HG02885 (cell line): ENCODE results near the gene CHERP.
"Not testable (repeated sequence)": the region's sequence is repeated elsewhere in the genome, so short reads cannot be mapped to it uniquely, and the experiment has no call there.

Source experiments
- ATAC-seq: cut with Tn5 transposase; IDR thresholded peaks from one replicate; pipeline ENCODE4 v1.9.1; 2021; ENCODE audit warnings: mild to moderate bottlenecking; ENCODE audit not compliant: unreplicated experiment, poor library complexity

Gene CHERP

DNA sequence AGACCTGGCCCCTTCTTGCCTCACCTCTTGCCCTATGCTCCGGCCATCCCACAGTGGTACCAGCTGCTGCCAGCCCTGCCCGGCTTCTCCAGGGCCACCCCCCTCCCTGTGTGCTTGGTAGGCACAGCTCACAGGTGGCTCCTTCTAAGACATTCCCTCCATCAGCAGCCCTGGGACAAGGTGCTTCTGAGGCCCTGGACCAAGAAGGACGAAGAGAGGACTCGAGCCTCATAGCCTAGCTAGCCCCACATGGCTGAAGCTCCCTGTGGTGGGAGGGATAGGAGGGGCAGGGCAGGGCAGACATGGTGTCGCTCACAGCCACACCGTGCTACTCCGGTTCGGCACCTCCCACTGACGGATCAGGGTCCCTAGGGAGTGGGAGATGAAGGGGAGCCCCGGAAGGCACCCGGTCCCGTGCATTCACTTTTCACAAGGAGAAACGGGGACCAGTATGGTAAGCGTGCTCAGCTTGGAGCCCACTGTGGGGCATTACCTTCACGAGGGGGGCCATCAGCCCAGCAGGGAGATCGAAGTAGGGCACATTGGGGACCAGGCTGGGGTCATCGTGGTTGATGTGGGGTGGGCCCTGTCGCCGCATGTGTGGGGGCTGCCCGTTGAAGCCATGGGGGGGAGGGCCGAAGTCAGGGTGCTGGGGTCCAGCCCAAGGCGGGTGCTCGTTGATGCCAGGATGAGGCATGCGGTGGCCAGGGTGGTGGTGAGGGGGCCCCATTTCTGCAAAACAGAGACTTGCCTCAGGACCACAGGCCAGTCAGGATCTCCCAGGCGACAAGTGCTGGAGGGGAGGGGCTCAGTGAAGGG is 19.5 kb downstream of the CHERP start:
- ATAC-seq, result no peak

GRCh38 chr19:16521715-16522289 is 20.4 kb downstream of the CHERP start:
- ATAC-seq, result no peak

- no peak for ATAC-seq
Measured at GRCh38 chr19:16520986-16521624, 21.1 kb downstream of the CHERP start.

DNA sequence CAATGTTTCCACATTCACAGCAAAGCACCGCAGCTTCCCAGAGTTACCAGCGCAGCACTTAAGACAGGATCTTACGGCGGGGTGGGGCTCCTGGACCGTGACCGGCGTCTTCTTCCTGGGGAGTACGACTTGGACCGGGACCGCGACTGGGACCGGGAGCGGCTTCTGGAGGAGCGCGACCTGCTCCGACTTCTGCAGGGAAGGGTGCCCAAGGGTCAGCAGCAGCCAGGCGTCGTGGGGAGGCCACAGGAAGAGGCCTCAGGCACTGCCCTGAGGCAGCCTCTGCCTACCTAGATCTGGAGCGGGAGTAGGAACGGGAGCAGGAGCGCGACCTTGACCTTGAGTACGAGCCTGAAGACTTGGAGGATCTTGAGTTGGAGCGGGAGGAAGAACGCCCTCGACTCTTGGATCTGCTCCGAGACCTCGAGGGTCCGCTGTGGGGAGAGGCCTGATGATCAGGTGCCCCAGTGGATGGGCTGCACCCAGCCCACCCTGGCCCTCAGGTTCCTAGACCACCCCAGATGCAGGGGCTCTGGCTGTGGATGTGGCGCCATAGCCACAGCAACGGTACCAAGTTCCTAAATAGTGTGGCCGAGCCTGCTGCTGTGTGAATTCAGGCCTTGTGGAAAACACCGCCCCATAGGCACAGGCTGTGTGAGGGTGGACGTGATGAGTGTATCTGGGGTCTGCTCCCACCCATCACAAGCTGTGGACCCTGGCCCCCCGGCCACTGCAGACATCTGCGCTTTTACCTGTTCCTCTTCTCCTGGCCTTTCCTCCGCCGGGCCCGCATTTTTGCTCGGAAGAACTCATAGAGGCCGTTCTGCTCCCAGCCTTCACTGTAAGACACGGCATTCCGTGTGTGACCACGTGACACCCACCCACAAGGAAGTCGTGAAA is 21.9 kb downstream of the CHERP start:
- no peak for ATAC-seq

DNA sequence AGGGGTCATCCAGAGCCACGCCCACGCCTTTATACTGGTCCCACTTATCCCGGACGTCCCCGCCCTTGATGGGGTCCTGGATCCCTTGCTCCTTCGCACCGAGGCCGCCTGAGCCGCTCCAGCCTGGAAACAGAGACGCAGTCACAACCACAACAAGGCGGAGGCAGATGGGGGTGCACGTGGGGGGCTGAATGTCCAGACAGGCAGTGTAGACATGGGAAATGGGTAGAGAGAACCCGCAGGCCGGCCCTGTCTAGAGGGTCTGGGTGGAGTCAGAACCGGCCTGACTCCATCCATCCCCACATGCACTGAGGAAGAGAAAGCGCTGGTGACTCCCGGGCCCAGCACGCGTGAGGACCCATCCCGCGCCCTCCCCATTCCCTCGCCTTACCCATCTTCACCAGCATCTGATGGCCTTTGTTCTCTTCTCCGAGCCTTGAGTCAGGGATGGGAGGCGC is 23.0 kb downstream of the CHERP start:
- no peak for ATAC-seq

DNA sequence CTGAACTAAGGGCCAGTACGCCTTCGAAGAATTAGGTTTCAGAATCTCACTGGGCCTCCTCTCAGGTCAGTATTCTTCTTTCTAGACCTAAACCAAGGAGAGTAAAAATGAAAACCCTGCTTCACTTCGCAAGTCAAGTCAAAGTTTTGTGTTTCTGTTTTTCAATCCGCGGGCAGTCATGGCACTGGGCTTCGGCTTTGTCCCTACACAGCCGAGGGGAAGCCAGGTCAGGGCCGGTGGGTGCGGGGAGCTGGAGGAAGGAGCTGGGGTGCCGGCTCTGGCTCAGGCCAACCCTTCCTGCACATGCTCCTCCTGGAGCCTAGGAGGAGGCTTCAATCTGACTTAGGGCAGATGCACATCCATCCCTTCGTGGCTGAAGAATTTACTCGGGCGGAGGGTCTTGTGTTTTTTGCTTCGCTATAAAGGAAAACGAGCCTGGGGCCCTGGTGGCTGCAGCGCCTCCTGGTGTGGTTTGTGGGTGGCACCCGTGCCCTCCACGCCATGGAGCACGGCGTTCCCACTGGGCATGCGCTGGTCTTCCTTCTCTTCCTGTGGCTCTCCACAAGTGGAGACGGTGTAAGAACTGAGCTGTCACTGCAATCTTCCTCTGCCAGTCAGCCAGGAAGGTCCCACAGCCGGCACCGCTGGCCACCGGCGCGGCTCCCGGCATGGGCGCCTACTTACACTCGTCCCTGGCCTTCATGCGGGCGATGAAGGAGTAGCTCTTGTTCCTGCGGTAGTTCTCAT is 23.6 kb downstream of the CHERP start:
- no peak for ATAC-seq

- ATAC-seq, result no peak
Measured at GRCh38 chr19:16518061-16518460, 24.2 kb downstream of the CHERP start.

- ATAC-seq, result no peak
Measured at GRCh38 chr19:16516923-16517610, 25.2 kb downstream of the CHERP start.

GRCh38 chr19:16516381-16516780 is 25.9 kb downstream of the CHERP start:
- ATAC-seq, result no peak

- no peak for ATAC-seq
Measured at GRCh38 chr19:16514383-16515019, 27.7 kb downstream of the CHERP start.

DNA sequence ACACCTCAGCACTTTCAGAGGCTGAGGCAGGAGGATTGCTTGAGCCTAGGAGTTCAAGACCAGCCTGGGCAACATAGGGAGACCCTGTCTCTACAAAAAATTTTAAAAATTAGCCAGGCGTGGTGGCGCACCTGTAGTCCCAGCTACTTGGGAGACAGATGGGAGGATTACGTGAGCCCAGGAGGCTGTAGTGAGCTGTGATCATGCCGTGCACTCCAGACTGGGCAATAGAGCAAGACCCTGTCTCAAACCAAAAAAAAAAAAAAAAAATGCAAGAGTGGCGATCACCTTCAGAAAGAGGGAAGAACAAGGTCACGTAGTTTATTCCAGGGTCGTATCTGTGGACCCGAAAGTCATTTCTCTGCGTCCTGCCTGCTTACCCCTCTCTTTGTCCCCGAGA is 29.6 kb downstream of the CHERP start:
- ATAC-seq, result not testable (repeated sequence)

DNA sequence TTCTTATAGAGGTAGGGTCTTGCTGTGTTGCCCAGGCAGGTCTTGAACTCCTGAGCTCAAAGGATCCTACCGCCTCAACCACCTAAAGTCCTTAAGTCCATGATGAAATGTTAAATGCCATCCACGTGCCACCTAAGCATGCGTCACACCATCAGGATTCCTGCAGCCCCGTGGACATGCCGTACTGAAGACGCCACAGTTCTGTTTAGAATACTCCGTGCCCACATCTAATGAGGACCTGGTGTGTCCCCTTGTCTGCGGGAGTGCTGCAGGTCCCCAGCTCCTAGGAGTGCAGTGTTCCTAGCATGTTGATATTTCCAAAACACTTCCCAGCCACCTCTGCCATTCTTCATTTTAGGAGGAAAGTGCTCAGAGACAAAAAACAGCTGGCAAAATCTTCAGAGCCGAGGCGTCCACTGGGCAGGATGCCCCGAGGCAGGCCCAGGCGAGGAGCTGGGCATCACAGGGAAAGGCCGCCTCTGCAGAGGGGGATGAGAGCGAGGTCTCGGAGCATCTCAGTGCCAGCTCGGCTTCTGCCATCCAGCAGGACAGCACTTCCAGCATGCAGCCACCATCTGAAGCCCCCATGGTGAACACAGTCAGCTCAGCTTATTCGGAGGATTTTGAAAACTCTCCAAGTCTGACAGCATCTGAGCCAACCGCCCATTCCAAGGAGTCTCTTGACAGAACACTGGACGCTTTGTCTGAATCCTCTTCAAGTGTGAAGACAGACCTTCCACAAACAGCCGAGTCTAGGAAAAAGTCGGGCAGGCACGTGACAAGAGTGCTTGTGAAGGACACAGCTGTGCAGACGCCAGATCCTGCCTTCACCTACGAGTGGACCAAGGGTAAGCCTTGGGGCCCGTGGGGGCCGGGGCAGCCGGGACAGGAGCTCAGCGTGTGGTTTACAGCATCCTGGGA is 32.8 kb downstream of the CHERP start:
- no peak for ATAC-seq

DNA sequence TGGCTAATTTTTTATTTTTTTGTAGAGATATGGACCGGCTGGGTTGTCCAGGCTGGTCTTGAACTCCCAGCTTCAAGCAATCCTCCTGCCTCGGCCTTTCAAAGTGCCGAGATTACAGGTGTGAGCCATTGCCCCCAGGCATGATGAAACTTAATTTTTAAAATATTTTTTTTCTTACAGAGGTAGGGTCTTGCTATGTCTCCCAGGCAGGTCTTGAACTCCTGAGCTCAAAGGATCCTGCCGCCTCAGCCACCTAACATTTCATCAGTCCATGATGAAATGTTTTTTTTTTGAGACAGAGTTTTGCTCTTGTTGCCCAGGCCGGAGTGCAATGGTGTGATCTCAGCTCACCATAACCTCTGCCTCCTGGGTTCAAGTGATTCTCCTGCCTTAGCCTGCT is 33.7 kb downstream of the CHERP start:
- no peak for ATAC-seq

DNA sequence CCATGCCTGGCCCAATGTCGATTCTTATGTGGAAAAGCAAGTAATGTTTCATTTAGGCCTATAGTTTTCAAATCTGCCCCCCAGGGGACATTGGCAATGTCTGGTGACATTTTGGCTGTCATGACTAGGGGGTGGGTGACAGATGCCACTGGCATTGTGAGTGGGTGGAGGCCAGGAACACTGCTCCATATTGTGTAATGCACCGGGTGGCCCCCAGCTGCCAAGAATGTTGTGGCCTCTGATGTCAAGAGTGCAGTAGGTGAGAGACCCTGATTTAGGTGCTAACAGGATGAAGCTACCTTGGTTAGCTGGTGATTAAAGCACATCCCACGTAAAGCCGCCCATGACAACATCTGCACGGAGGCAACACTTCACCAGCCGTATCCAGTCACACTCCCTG is 35.3 kb downstream of the CHERP start:
- no peak for ATAC-seq

DNA sequence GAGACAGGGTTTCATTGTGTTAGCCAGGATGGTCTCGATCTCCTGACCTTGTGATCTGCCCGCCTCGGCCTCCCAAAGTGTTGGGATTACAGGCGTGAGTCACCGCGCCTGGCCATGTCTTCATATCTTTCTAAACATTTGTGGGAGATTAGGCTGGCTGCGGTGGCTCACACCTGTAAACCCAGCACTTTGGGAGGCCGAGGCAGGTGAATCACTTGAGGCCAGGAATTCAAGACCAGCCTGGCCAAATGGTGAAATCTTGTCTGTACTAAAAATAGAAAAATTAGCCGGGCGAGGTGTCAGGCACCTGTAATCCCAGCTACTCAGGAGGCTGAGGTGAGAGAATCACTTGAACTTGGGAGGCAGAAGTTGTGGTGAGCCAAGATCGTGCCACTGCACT is 36.1 kb downstream of the CHERP start:
- not testable (repeated sequence) for ATAC-seq

- ATAC-seq, result no peak
Measured at GRCh38 chr19:16504271-16504670, 38.0 kb downstream of the CHERP start.

DNA sequence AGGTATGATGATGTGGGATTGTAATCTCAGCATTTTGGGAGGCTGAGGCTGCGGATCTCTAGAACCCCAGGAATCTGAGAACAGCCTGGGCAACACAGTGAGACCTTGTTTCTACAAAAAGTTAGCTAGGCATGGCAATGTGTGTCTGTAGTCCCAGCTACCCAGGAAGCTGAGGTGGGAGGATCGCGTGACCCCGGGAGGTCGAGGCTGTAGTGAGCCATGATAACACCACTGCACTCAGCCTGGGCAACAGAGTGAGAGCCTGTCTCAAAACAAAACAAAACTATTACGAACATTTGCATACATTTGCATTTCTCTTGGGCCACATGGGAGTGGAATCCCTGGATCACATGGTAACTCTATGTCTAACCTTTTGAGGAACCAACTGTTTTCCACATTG is 44.4 kb downstream of the CHERP start:
- ATAC-seq, result no peak

DNA sequence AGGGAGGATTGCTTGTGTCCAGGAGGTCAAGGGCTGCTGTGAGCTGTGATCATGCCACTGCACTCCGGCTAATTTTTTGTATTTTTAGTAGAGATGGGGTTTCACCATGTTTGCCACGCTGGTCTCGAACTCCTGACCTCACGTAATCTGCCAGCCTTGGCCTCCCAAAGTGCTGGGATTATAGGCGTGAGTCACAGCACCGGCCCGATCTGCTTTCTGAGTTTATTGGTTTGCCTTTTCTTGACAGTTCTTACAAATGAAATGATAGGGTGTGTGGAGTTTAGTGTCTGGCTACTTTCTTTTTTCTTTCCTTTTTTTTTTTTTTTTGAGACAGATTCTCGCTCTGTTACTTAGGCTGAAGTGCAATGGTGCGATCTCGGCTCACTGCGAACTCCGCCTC is 45.2 kb downstream of the CHERP start:
- ATAC-seq, result no peak
